A549 treated with CORT108297 at 1 μM for 4 hours (cell line): ENCODE measurements around the gene IGFBP2. TPM values are rescaled to one million over a fixed set of nuclear protein-coding genes. Genes with fewer than 3 reads are reported as not detected.

Source experiments
- total RNA-seq: library from RNA; stranded (reverse); fragments of 200-300 nt; extraction: Qiagen RNA extraction; gene quantifications from 5 replicates; pipeline ENCODE4 v1.2.3, GENCODE V29; 2022

Gene IGFBP2
- total RNA-seq: 59.8 to 88.9 TPM (median 83.2 TPM) in 5 replicates

DNA sequence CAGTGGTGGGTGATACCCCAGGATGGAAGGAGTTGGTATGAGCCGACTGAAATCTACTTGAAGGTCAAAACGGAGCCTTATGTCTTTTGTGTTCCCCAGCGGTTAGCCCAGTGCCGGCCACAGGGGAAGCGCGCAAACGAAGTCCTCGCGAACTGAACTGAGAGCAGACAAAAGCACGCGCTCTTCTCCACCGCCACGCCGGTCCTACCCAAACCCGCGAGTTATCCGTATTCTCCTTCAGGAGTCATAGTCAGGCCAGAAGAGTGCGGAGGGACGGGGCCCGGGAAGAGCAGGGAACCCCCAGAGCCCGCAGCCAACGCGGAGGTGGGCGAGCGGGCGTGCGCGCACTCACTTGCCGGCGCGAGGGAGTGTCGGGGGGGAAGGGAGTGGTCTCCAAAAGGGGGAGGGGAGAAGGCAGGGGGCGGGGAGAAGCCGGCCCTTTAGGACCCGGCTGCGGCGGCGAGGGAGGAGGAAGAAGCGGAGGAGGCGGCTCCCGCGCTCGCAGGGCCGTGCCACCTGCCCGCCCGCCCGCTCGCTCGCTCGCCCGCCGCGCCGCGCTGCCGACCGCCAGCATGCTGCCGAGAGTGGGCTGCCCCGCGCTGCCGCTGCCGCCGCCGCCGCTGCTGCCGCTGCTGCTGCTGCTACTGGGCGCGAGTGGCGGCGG, at the start of gene IGFBP2:
Gene IGFBP2 (plus strand): TSS at position 469 of the 664 bp plus-strand sequence. CDS start 104 bp downstream, at position 573.

DNA sequence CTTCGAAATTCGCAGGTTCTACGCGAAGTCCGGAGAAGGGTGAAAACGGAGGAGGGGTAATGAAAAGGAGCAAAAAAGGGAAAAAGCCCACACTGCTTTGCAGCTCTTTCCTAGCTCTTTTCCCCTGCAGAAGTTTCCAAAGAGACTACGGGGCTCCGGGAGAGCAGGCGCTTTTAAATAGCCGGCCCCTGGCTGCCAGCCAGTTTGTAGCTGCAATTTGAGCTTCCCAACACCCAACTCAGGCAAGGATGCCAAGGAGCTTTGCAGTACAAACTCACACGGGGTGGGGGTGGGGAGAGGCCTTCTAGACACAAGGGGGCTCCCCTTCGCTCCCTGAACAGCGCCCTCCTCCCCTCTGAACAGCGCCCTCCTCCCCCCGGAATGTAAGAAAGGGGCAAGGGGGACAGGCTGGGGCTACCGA, 62.2 kb downstream of the IGFBP2 start, which contains the start of gene IGFBP5:
Gene IGFBP5 (minus strand): TSS at position 149 of the 421 bp plus-strand sequence. CDS start 774 bp downstream, outside the sequence.

Other genes starting within 250 kb of the IGFBP2 start
- gene SMARCAL1, start 220.9 kb upstream of the IGFBP2 start, total RNA-seq: 15.1 to 19.7 TPM (median 16.6 TPM) in 5 replicates
- 5,035 to 5,500 TPM (median 5,162 TPM) in 5 replicates for gene RPL37A, start 134.6 kb upstream of the IGFBP2 start, total RNA-seq
- 0.10 to 0.27 TPM (median 0.19 TPM) in 5 replicates for gene IGFBP5, start 62.1 kb downstream of the IGFBP2 start, total RNA-seq
- gene TNP1, start 226.6 kb downstream of the IGFBP2 start, total RNA-seq: not detected in 5 replicates